ENCODE results near the gene ADAMTS9. TPM values are rescaled to one million over a fixed set of nuclear protein-coding genes. Genes with fewer than 3 reads are reported as not detected.

Gene ADAMTS9
- total and polyA plus RNA-seq, 10 of the 15 experiments (the other 5 are each of a cell fraction or from before 2014, with no cell fraction given): 0.08 TPM; not detected in 9

- TF ChIP-seq, protein P1, sequence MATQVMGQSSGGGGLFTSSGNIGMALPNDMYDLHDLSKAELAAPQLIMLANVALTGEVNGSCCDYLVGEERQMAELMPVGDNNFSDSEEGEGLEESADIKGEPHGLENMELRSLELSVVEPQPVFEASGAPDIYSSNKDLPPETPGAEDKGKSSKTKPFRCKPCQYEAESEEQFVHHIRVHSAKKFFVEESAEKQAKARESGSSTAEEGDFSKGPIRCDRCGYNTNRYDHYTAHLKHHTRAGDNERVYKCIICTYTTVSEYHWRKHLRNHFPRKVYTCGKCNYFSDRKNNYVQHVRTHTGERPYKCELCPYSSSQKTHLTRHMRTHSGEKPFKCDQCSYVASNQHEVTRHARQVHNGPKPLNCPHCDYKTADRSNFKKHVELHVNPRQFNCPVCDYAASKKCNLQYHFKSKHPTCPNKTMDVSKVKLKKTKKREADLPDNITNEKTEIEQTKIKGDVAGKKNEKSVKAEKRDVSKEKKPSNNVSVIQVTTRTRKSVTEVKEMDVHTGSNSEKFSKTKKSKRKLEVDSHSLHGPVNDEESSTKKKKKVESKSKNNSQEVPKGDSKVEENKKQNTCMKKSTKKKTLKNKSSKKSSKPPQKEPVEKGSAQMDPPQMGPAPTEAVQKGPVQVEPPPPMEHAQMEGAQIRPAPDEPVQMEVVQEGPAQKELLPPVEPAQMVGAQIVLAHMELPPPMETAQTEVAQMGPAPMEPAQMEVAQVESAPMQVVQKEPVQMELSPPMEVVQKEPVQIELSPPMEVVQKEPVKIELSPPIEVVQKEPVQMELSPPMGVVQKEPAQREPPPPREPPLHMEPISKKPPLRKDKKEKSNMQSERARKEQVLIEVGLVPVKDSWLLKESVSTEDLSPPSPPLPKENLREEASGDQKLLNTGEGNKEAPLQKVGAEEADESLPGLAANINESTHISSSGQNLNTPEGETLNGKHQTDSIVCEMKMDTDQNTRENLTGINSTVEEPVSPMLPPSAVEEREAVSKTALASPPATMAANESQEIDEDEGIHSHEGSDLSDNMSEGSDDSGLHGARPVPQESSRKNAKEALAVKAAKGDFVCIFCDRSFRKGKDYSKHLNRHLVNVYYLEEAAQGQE (IDR thresholded peaks at IDR 0.05; ENCODE audit: low read depth, low read length): no peak
- TF ChIP-seq, protein P2, sequence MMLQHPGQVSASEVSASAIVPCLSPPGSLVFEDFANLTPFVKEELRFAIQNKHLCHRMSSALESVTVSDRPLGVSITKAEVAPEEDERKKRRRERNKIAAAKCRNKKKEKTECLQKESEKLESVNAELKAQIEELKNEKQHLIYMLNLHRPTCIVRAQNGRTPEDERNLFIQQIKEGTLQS (IDR thresholded peaks at IDR 0.05; ENCODE audit: borderline replicate concordance, extremely low read depth, low read depth, low read length): no peak
- TF ChIP-seq POLR2AphosphoS5 (IDR thresholded peaks at IDR 0.05; ENCODE audit: low read length) (no peak), SMC3 (IDR thresholded peaks at IDR 0.05; ENCODE audit: borderline replicate concordance, low read length) (no peak), ZNF274 (IDR thresholded peaks at IDR 0.05; ENCODE audit: insufficient read depth, insufficient read length) (no peak), MTA3 (IDR thresholded peaks at IDR 0.05; ENCODE audit: borderline replicate concordance, low read length) (no peak), EGR1 (IDR thresholded peaks at IDR 0.05; ENCODE audit: borderline replicate concordance in 1 of 2, low read depth in 2 of 2, low read length in 2 of 2) (no peak), IRF4 (IDR thresholded peaks at IDR 0.05; ENCODE audit: low read depth, low read length) (no peak), NFIC (IDR thresholded peaks at IDR 0.05; ENCODE audit: low read depth, low read length) (no peak), USF1 (IDR thresholded peaks at IDR 0.05; ENCODE audit: borderline replicate concordance, extremely low read length, insufficient read depth, low read depth, low read length) (no peak)
- TF ChIP-seq, protein P3, sequence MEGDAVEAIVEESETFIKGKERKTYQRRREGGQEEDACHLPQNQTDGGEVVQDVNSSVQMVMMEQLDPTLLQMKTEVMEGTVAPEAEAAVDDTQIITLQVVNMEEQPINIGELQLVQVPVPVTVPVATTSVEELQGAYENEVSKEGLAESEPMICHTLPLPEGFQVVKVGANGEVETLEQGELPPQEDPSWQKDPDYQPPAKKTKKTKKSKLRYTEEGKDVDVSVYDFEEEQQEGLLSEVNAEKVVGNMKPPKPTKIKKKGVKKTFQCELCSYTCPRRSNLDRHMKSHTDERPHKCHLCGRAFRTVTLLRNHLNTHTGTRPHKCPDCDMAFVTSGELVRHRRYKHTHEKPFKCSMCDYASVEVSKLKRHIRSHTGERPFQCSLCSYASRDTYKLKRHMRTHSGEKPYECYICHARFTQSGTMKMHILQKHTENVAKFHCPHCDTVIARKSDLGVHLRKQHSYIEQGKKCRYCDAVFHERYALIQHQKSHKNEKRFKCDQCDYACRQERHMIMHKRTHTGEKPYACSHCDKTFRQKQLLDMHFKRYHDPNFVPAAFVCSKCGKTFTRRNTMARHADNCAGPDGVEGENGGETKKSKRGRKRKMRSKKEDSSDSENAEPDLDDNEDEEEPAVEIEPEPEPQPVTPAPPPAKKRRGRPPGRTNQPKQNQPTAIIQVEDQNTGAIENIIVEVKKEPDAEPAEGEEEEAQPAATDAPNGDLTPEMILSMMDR (IDR thresholded peaks at IDR 0.05 in 2 of 3, conservative IDR thresholded peaks at IDR 0.05 in 1 of 3; ENCODE audit: control insufficient read depth in 2 of 3, extremely low read depth in 1 of 3, insufficient read depth in 1 of 3, low read depth in 3 of 3, low read length in 3 of 3): no peak
Observed at GRCh38 chr3:64715211-64715982, 27.6 kb upstream of the ADAMTS9 start (continued).
